K562 (cell line): Measurements from ENCODE around the gene TLCD4. TPM values are rescaled to one million over a fixed set of nuclear protein-coding genes. Genes with fewer than 3 reads are reported as not detected.

Source experiments
- BDP1 ChIP-seq: IDR thresholded peaks from 3 replicates; pipeline ENCODE4 v1.6.1; 2011; ENCODE audit not compliant: insufficient read length, insufficient read depth
- CHD2 ChIP-seq: IDR thresholded peaks from 2 replicates; pipeline ENCODE4 v1.6.1; 2011; ENCODE audit warnings: low read depth, low read length
- ESRRA ChIP-seq: fragments of 450-650 bp; IDR thresholded peaks from 2 replicates; pipeline ENCODE4 v1.6.1; 2014; ENCODE audit warnings: low read depth, mild to moderate bottlenecking, moderate library complexity, borderline replicate concordance
- MTF1 ChIP-seq: fragments of 250-450 bp; sonication (Bioruptor Pico); IDR thresholded peaks from 2 replicates; pipeline ENCODE4 v1.9.0; 2021; ENCODE audit warnings: moderate library complexity, mild to moderate bottlenecking, inconsistent platforms, borderline replicate concordance
- NR2C1 ChIP-seq, 2 experiments: fragments of 450-650 bp; IDR thresholded peaks; 2 replicates each; pipeline ENCODE4 v1.6.1; 2017; ENCODE audit warnings: mild to moderate bottlenecking in 2 of 2, antibody characterized with exemption in 1 of 2, inconsistent platforms in 1 of 2, missing compliant biosample characterization in 1 of 2, missing genetic modification characterization in 1 of 2
- PML ChIP-seq: IDR thresholded peaks from 2 replicates; pipeline ENCODE4 v1.6.1; 2012; ENCODE audit warnings: low read length, inconsistent platforms
- RFX7 ChIP-seq: fragments of 250-450 bp; sonication (Bioruptor Pico); IDR thresholded peaks from 2 replicates; pipeline ENCODE4 v1.5.1; 2021; ENCODE audit warnings: mild to moderate bottlenecking
- RREB1 ChIP-seq: fragments of 250-450 bp; sonication (Bioruptor Pico); IDR thresholded peaks from 2 replicates; pipeline ENCODE4 v1.4.0; 2020
- TCF7 ChIP-seq: sonication (generic); IDR thresholded peaks from 2 replicates; pipeline ENCODE4 v1.6.1; 2016; ENCODE audit warnings: antibody characterized with exemption, borderline replicate concordance
- ZBTB43 ChIP-seq: sonication (generic); formaldehyde crosslinking; IDR thresholded peaks from 2 replicates; pipeline ENCODE4 v1.8.0; 2023; ENCODE audit warnings: mild to moderate bottlenecking, missing genetic modification reagents
- ZC3H8 ChIP-seq: fragments of 450-650 bp; IDR thresholded peaks from 2 replicates; pipeline ENCODE4 v1.6.1; 2017
- ZKSCAN8 ChIP-seq: fragments of 200-800 bp; sonication (Bioruptor generic); IDR thresholded peaks from 2 replicates; pipeline ENCODE4 v1.6.1; 2016; ENCODE audit warnings: missing genetic modification characterization, missing compliant biosample characterization
- ZNF175 ChIP-seq: fragments of 200-800 bp; sonication (Bioruptor generic); IDR thresholded peaks from 2 replicates; pipeline ENCODE4 v1.6.1; 2016; ENCODE audit warnings: low read depth, mild to moderate bottlenecking, missing genetic modification characterization, missing compliant biosample characterization
- ZNF445 ChIP-seq: fragments of 250-450 bp; sonication (Bioruptor Pico); IDR thresholded peaks from 2 replicates; pipeline ENCODE4 v1.4.0; 2020; ENCODE audit warnings: low read depth, mild to moderate bottlenecking, moderate library complexity
- ZNF655 ChIP-seq: fragments of 250-450 bp; sonication (Bioruptor Pico); IDR thresholded peaks from 2 replicates; pipeline ENCODE4 v1.5.0; 2021
- polyA plus RNA-seq, 8 experiments: library from polyadenylated mRNA; depleted of rRNA in 4 of 8; stranded (reverse) in 5 of 8; unstranded in 3 of 8; fragments of >200 nt; fragmentation: Nextera tagmentation in 2 of 8; fragmentation: Illumina TruSeq in 1 of 8; extraction: Ambion mirVana in 2 of 8; extraction: Trizol in 1 of 8; gene quantifications; 2 replicates each; pipeline versions ENCODE4 v1.2.1 to v1.2.3, GENCODE V29; 2011 to 2014; ENCODE audit warnings: inconsistent platforms in 1 of 8, missing spikeins in 1 of 8
- total RNA-seq, 7 experiments: library from RNA; depleted of rRNA in 6 of 7; stranded (reverse); fragments of >200 nt in 6 of 7; fragmentation: Illumina TruSeq in 2 of 7; extraction: Trizol in 2 of 7; gene quantifications; 2 replicates each; pipeline versions ENCODE4 v1.2.1 to v1.2.3, GENCODE V29; 2011 to 2021; ENCODE audit warnings: low replicate concordance in 1 of 7

Gene TLCD4
- total and polyA plus RNA-seq, 9 of the 15 experiments (the other 6 are each of a cell fraction or from before 2014, with no cell fraction given): 3.5 to 19.8 (median 7.6) TPM

- no peak for TF ChIP-seq ZNF175 (CRISPR knock-in tag)
- no peak; the same call in 1 of the 2 replicates for TF ChIP-seq PML
- TF ChIP-seq ZBTB43 (CRISPR knock-in tag): no peak
- TF ChIP-seq ZNF445: no peak
- TF ChIP-seq RREB1 (CRISPR knock-in tag): 0 out of 2 replicates have a peak, but pooled peaks have one; percentile 58
- no peak for TF ChIP-seq BDP1
- no peak for TF ChIP-seq MTF1 (CRISPR knock-in tag)
- 0 out of 2 replicates have a peak, but pooled peaks have one; percentile 23 for TF ChIP-seq ESRRA
- TF ChIP-seq NR2C1 (IDR thresholded peaks at IDR 0.05): peak; percentile 98
- TF ChIP-seq NR2C1 (tag; IDR thresholded peaks at IDR 0.05): peak; percentile 99
- no peak for TF ChIP-seq TCF7
- no peak for TF ChIP-seq CHD2
- no peak for TF ChIP-seq ZKSCAN8 (CRISPR knock-in tag)
- no peak for TF ChIP-seq RFX7 (CRISPR knock-in tag)
- TF ChIP-seq ZC3H8: 0 out of 2 replicates have a peak, but pooled peaks have one; percentile 14
- TF ChIP-seq ZNF655 (CRISPR knock-in tag): no peak
Observed at GRCh38 chr1:95072532-95073419, 44.4 kb upstream of the TLCD4 start, which contains the start of gene ALG14 (continued).
